Epithelial cell of esophagus (primary cell): Measurements from ENCODE around the gene ARHGAP12.

Source experiments
- DNase-seq: peaks from one replicate; pipeline ENCODE4 v3.0.0; 2010; ENCODE audit warnings: low read depth
- H3K4me3 ChIP-seq: 2 replicates; pipeline ENCODE4 v1.5.1; 2011; ENCODE audit warnings: mild to moderate bottlenecking, low read length, control low read depth
- CTCF ChIP-seq: IDR thresholded peaks from 2 replicates; pipeline ENCODE4 v1.5.1; 2011; ENCODE audit warnings: low read depth, mild to moderate bottlenecking, low read length, control low read depth, inconsistent platforms; ENCODE audit not compliant: insufficient read depth; ENCODE audit errors: missing control alignments

Gene ARHGAP12

GRCh38 chr10:31762316-31762715, 166.3 kb downstream of the ARHGAP12 start:
- no peak for DNase-seq
- no peak for TF ChIP-seq CTCF
- H3K4me3 ChIP-seq, result no peak overlapping the region

- TF ChIP-seq CTCF, result no peak
- no peak for DNase-seq
- H3K4me3 ChIP-seq, result no peak overlapping the region
These were observed 167.5 kb downstream of the ARHGAP12 start for GRCh38 chr10:31761156-31761555.

- no peak overlapping the region for H3K4me3 ChIP-seq
- DNase-seq, result no peak
- no peak for TF ChIP-seq CTCF
These were observed 168.0 kb downstream of the ARHGAP12 start for GRCh38 chr10:31760674-31761081.

- peak; percentile 99 for DNase-seq
- H3K4me3 ChIP-seq, result peak overlapping the region; percentile 75
- TF ChIP-seq CTCF, result no peak
These were observed 168.6 kb downstream of the ARHGAP12 start for GRCh38 chr10:31759799-31760626.

- peak; percentile 30 for DNase-seq
- peak overlapping the region; percentile 75 for H3K4me3 ChIP-seq
- TF ChIP-seq CTCF, result no peak
These were observed 169.4 kb downstream of the ARHGAP12 start for GRCh38 chr10:31759124-31759798.

- H3K4me3 ChIP-seq, result no peak overlapping the region
- peak; percentile 58 for DNase-seq
- TF ChIP-seq CTCF, result no peak
These were observed 170.1 kb downstream of the ARHGAP12 start for GRCh38 chr10:31758495-31758894.

- TF ChIP-seq CTCF, result no peak
- no peak for DNase-seq
- H3K4me3 ChIP-seq, result no peak overlapping the region
These were observed 170.8 kb downstream of the ARHGAP12 start for GRCh38 chr10:31757831-31758230.
